Measurements from ENCODE around the gene GMPS. TPM values are rescaled to one million over a fixed set of nuclear protein-coding genes. Genes with fewer than 3 reads are reported as not detected.
"Not testable (repeated sequence)": the region's sequence is repeated elsewhere in the genome, so short reads cannot be mapped to it uniquely, and the experiment has no call there.

Gene GMPS
- 42.2 and 45.1 TPM in 2 replicates for total RNA-seq

DNA sequence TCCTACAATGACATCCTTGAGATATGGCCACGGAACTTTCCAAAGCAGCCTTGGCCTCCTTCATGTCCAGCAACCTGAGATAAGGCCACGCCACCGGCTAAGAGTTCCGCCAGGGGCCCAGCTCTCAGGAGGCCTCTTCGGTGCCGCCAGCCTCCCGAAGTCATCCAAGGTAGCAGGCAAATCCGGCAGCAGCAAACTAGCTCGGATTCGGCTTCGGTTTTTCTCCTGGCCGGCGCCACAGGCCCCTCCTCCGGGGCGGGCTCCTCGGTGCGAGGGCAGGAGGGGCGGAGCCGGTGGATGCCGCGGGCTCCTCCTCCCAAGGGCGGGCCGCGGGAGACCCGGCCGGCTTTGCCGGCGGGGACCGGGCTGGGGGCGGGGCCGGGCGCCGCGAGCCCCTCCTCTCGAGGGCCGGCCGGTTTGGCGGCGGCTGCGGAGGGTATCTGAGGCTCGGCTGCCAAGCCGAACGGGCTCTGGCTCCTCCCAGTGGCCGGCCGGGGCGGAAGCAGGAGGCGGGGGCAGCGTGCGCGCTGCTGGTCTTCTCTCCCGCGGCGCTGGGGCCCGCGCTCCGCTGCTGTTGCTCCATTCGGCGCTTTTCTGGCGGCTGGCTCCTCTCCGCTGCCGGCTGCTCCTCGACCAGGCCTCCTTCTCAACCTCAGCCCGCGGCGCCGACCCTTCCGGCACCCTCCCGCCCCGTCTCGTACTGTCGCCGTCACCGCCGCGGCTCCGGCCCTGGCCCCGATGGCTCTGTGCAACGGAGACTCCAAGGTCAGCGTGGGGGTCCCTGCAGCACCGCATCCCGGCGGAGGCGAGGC is at the start of gene GMPS:
GMPS (plus strand) TSS at position 518 of the 812 bp plus-strand sequence; CDS start at position 739, 221 bp downstream.
- TF ChIP-seq, protein P1, sequence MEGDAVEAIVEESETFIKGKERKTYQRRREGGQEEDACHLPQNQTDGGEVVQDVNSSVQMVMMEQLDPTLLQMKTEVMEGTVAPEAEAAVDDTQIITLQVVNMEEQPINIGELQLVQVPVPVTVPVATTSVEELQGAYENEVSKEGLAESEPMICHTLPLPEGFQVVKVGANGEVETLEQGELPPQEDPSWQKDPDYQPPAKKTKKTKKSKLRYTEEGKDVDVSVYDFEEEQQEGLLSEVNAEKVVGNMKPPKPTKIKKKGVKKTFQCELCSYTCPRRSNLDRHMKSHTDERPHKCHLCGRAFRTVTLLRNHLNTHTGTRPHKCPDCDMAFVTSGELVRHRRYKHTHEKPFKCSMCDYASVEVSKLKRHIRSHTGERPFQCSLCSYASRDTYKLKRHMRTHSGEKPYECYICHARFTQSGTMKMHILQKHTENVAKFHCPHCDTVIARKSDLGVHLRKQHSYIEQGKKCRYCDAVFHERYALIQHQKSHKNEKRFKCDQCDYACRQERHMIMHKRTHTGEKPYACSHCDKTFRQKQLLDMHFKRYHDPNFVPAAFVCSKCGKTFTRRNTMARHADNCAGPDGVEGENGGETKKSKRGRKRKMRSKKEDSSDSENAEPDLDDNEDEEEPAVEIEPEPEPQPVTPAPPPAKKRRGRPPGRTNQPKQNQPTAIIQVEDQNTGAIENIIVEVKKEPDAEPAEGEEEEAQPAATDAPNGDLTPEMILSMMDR (IDR thresholded peaks at IDR 0.05), result no peak
- ChIA-PET CTCF (interaction anchor here (1.2 to 4.5 kb wide), 2 partner anchors 16 to 64 kb away, joined by 5 to 25 read pairs; partner anchors contain the start of genes C3orf33 and SLC33A1), POLR2A (interaction anchor here (0.8 to 3.5 kb wide), 5 partner anchors 12 to 1290 kb away, joined by 4 to 36 read pairs (median 7); partner anchors contain the start of genes C3orf33, CCNL1 and SLC33A1)
- peaks cover 18% of the 10 kb centered on the region for H3K4me1 Mint-ChIP-seq
- peak within 1 kb of the TSS; percentile 92 for H3K4me3 Mint-ChIP-seq
- H3K27ac Mint-ChIP-seq, result peak within 1 kb of the TSS; percentile 93
- intact Hi-C loops (cut with micrococcal nuclease), result loop anchor here (1.0 to 5.0 kb wide), 10 partner anchors 16 to 1546 kb away; partner anchors contain the start of genes C3orf33, CCNL1, DHX36 and LEKR1
- H3K9me3 Mint-ChIP-seq, result no peaks in the 10 kb centered on the region
- peaks cover 2% of the 10 kb centered on the region for H3K36me3 Mint-ChIP-seq (ENCODE audit: low read depth)
- H3K27me3 Mint-ChIP-seq, result no peaks in the 10 kb centered on the region
- peak; percentile 97 for DNase-seq
- ATAC-seq (ENCODE audit: low read depth), result peak; percentile 92

DNA sequence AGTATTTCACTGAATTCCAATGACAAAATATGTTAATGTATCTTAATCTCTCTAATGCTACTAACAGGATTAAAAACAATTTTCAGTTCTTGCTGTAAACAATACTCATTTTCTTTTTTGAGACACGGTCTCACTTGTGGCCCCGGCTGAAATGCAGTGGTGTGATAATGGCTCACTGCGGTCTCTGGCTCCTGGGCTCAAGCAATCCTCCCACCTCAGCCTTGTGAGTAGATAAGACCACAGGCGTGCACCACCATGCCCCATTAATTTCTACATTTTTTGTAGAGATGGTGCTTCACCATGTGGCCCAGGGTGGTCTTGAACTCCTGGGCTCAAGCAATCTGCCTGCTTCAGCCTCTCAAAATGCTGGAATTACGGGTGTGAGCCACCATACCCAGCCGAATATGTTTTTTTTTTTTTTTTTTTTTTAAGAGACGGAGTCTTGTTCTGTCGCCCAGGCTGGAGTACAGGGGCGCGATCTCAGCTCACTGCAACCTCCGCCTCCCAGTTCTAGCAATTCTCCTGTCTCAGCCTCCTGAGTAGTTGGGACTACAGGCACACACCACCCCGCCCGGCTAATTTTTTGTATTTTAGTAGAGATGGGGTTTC is 41.9 kb upstream of the GMPS start:
- H3K9me3 Mint-ChIP-seq; H3K27me3 Mint-ChIP-seq; H3K27ac Mint-ChIP-seq; intact Hi-C loops (cut with micrococcal nuclease); CTCF ChIA-PET; POLR2A ChIA-PET; ATAC-seq (ENCODE audit: low read depth); H3K4me1 Mint-ChIP-seq; H3K4me3 Mint-ChIP-seq; DNase-seq: not testable (repeated sequence)
- peaks cover 31% of the 10 kb centered on the region for H3K36me3 Mint-ChIP-seq (ENCODE audit: low read depth)

DNA sequence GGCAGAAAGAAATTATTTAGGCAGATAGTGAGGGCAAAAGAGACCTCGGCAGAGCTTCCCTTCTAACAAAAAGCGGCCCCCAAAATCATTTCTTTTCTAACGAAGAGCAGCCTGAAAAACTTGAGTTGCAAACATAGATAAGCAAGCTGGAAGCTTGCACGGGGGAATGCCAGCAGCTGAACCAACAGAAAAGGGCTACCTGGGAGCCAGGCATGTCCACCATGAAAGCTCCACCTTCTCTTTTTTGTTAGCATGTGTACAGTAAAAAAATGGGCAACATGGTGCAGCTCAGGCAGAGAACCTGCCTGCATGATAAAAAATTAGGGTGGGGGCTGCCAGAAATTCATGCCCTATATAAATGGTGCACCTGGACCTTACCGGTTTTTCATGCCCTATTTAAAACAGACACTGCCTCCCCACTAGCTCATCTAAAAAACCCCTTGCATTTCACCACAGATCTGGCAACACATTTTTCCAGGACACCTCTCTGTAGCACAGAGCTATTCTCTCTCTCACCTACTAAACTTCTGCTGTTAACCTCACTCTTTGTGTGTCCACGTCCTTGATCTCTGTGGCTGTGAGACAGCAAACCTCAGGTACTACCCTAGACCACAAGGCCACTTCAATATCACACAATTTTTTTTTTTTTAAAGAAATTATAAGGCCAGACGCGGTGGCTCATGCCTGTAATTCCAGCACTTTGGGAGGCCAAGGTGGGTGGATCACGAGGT is 34.9 kb upstream of the GMPS start:
- DNase-seq, result no peak
- Mint-ChIP-seq H3K9me3 (no peaks in the 10 kb centered on the region), H3K4me1 (no peaks in the 10 kb centered on the region), H3K27me3 (no peaks in the 10 kb centered on the region), H3K27ac (no peak overlapping the region), H3K4me3 (no peak overlapping the region), H3K36me3 (ENCODE audit: low read depth) (peaks cover 17% of the 10 kb centered on the region)
- TF ChIP-seq, protein P1 (IDR thresholded peaks at IDR 0.05), result no peak
- CTCF ChIA-PET, result interaction anchor here (1.2 kb wide), 1 partner anchor 29 kb away, joined by 3 read pairs; the partner anchor contains the start of gene C3orf33
- POLR2A ChIA-PET, result no interaction called here
- no peak for ATAC-seq (ENCODE audit: low read depth)
- intact Hi-C loops (cut with micrococcal nuclease), result no loop called here

- CTCF ChIA-PET, result no interaction called here
Observed at GRCh38 chr3:155843569-155843968, 26.9 kb upstream of the GMPS start.

DNA sequence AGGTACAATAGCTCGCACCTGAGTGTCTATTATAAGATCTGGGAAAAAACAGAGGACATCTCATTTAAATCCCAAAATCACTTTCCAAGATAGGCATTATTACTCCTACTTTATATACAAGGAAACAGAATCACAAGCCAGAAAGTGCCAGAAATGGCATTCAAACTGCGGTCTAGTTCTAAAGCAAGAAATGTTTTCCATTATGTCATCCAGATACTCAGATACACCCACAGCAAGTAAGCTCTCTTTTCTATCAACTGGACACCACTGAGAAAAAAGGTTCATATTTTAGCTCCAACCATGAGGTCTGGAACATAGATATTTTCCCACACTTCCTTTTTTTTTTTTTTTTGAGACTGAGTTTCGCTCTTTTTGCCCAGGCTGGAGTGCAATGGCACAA is 24.3 kb upstream of the GMPS start:
- peaks cover 36% of the 10 kb centered on the region for H3K4me1 Mint-ChIP-seq
- H3K27me3 Mint-ChIP-seq, result no peaks in the 10 kb centered on the region
- TF ChIP-seq, protein P1 (IDR thresholded peaks at IDR 0.05), result no peak
- ChIA-PET POLR2A (interaction anchor here (1.2 kb wide), 1 partner anchor 40 kb away, joined by 3 read pairs; the partner anchor contains the start of gene C3orf33), CTCF (interaction anchor here (0.9 kb wide), 1 partner anchor 40 kb away, joined by 4 read pairs; the partner anchor contains the start of gene C3orf33)
- no peak for ATAC-seq (ENCODE audit: low read depth)
- peaks cover 20% of the 10 kb centered on the region for H3K36me3 Mint-ChIP-seq (ENCODE audit: low read depth)
- intact Hi-C loops (cut with micrococcal nuclease), result no loop called here
- H3K9me3 Mint-ChIP-seq, result no peaks in the 10 kb centered on the region
- H3K4me3 Mint-ChIP-seq, result no peak overlapping the region
- no peak overlapping the region for H3K27ac Mint-ChIP-seq
- no peak for DNase-seq

More at GRCh38 chr3:155843569-155843968, 26.9 kb upstream of the GMPS start:
- intact Hi-C loops (cut with micrococcal nuclease), result no loop called here
- no peak for DNase-seq
- H3K27ac Mint-ChIP-seq, result no peak overlapping the region
- H3K36me3 Mint-ChIP-seq (ENCODE audit: low read depth), result peaks cover 16% of the 10 kb centered on the region
- H3K4me1 Mint-ChIP-seq, result peaks cover 23% of the 10 kb centered on the region
- H3K9me3 Mint-ChIP-seq, result no peaks in the 10 kb centered on the region
- no peak overlapping the region for H3K4me3 Mint-ChIP-seq
- no peaks in the 10 kb centered on the region for H3K27me3 Mint-ChIP-seq
- TF ChIP-seq, protein P1 (IDR thresholded peaks at IDR 0.05), result no peak
- POLR2A ChIA-PET, result no interaction called here
- ATAC-seq (ENCODE audit: low read depth), result no peak

Measured in activated B cell treated with CpG ODN at 0.5 μM for 24 hours (primary cell).